Neural cell (in vitro differentiated cells): Measurements from ENCODE around the gene ASXL1. TPM values are rescaled to one million over a fixed set of nuclear protein-coding genes. Genes with fewer than 3 reads are reported as not detected.

Source experiments
- H2AFZ ChIP-seq: fragments of 200-600, 300-800 bp; sonication (generic), shearing (Covaris generic); 2 replicates; pipeline ENCODE4 v1.6.0; 2014; ENCODE audit warnings: low read depth, mild to moderate bottlenecking, antibody characterized with exemption, low read length, moderate library complexity
- H3F3A ChIP-seq: fragments of 200-600 bp; shearing (Covaris generic); 2 replicates; pipeline ENCODE4 v1.6.1; 2016; ENCODE audit warnings: mild to moderate bottlenecking, moderate library complexity, mixed read lengths, antibody characterized with exemption, low read length; ENCODE audit not compliant: insufficient read depth, poor library complexity, severe bottlenecking
- H3K27ac ChIP-seq: fragments of 200-600, 300-800 bp; sonication (generic), shearing (Covaris generic); 2 replicates; pipeline ENCODE4 v1.5.1; 2014; ENCODE audit warnings: mild to moderate bottlenecking, low read length, moderate library complexity
- H3K27me3 ChIP-seq: fragments of 300-800, 200-600 bp; sonication (generic), shearing (Covaris generic); 2 replicates; pipeline ENCODE4 v1.6.0; 2014; ENCODE audit warnings: mild to moderate bottlenecking, low read depth, low read length, moderate library complexity; ENCODE audit not compliant: insufficient read depth
- H3K36me3 ChIP-seq: fragments of 300-800, 200-600 bp; sonication (generic), shearing (Covaris generic); 2 replicates; pipeline ENCODE4 v1.5.1; 2014; ENCODE audit warnings: mild to moderate bottlenecking, antibody characterized with exemption, low read length, moderate library complexity; ENCODE audit not compliant: insufficient read depth
- H3K4me2 ChIP-seq: fragments of 300-800, 200-600 bp; sonication (generic), shearing (Covaris generic); 2 replicates; pipeline ENCODE4 v1.6.0; 2014; ENCODE audit warnings: mild to moderate bottlenecking, low read length
- H3K4me3 ChIP-seq: fragments of 300-800, 200-600 bp; sonication (generic), shearing (Covaris generic); 2 replicates; pipeline ENCODE4 v1.5.1; 2014; ENCODE audit warnings: mild to moderate bottlenecking, low read length, moderate library complexity
- H3K79me2 ChIP-seq: fragments of 200-600 bp; shearing (Covaris generic); replicated peaks from 2 replicates; pipeline ENCODE4 v1.6.0; 2014; ENCODE audit warnings: mild to moderate bottlenecking, low read length, moderate library complexity; ENCODE audit not compliant: insufficient read depth
- H3K9ac ChIP-seq: fragments of 300-800, 200-600 bp; sonication (generic), shearing (Covaris generic); 2 replicates; pipeline ENCODE4 v1.6.1; 2016; ENCODE audit warnings: mild to moderate bottlenecking, low read length, mixed read lengths
- H3K9me2 ChIP-seq: fragments of 200-600 bp; shearing (Covaris generic); 2 replicates; pipeline ENCODE4 v1.6.1; 2016; ENCODE audit warnings: mild to moderate bottlenecking, low read length, mixed read lengths; ENCODE audit not compliant: insufficient read depth
- H3K9me3 ChIP-seq: fragments of 200-600, 300-800 bp; sonication (generic), shearing (Covaris generic); 2 replicates; pipeline ENCODE4 v1.6.1; 2016; ENCODE audit warnings: mild to moderate bottlenecking, mixed run types, low read length, moderate library complexity, mixed read lengths
- H4K20me1 ChIP-seq: fragments of 200-600 bp; shearing (Covaris generic); 2 replicates; pipeline ENCODE4 v1.6.1; 2016; ENCODE audit warnings: mild to moderate bottlenecking, mixed run types; ENCODE audit not compliant: insufficient read depth
- CTCF ChIP-seq: fragments of 450-650 bp; IDR thresholded peaks from 2 replicates; pipeline ENCODE4 v1.5.1; 2014; ENCODE audit warnings: antibody characterized with exemption, mild to moderate bottlenecking, moderate library complexity; ENCODE audit not compliant: poor library complexity, severe bottlenecking
- EP300 ChIP-seq: fragments of 450-650 bp; conservative IDR thresholded peaks from 2 replicates; pipeline ENCODE4 v1.6.1; 2014; ENCODE audit warnings: antibody characterized with exemption, mild to moderate bottlenecking, moderate library complexity; ENCODE audit not compliant: poor library complexity, severe bottlenecking
- EZH2 ChIP-seq: fragments of 200-600, 300-800 bp; shearing (Covaris generic), sonication (generic); IDR thresholded peaks from 2 replicates; pipeline ENCODE4 v1.6.1; 2014; ENCODE audit warnings: antibody characterized with exemption, low read length, borderline replicate concordance, mild to moderate bottlenecking; ENCODE audit not compliant: insufficient read depth, poor library complexity, severe bottlenecking
- MXI1 ChIP-seq: fragments of 450-650 bp; conservative IDR thresholded peaks from 2 replicates; pipeline ENCODE4 v1.6.1; 2014; ENCODE audit warnings: antibody characterized with exemption, mild to moderate bottlenecking; ENCODE audit not compliant: poor library complexity, severe bottlenecking
- POLR2AphosphoS5 ChIP-seq: IDR thresholded peaks from 2 replicates; pipeline ENCODE4 v1.6.1; 2012
- RAD21 ChIP-seq: fragments of 450-650 bp; conservative IDR thresholded peaks from 2 replicates; pipeline ENCODE4 v1.6.1; 2014; ENCODE audit warnings: antibody characterized with exemption, mild to moderate bottlenecking, moderate library complexity
- REST ChIP-seq: IDR thresholded peaks from 2 replicates; pipeline ENCODE4 v1.6.1; 2012; ENCODE audit warnings: borderline replicate concordance
- SMC3 ChIP-seq: fragments of 450-650 bp; conservative IDR thresholded peaks from 2 replicates; pipeline ENCODE4 v1.6.1; 2014; ENCODE audit warnings: antibody characterized with exemption, mild to moderate bottlenecking, moderate library complexity; ENCODE audit not compliant: poor library complexity
- TAF1 ChIP-seq: IDR thresholded peaks from 2 replicates; pipeline ENCODE4 v1.6.1; 2012; ENCODE audit warnings: low read depth
- polyA plus RNA-seq: library from polyadenylated mRNA; depleted of rRNA; stranded (reverse); fragments of >200 nt; gene quantifications from 2 replicates; pipeline ENCODE4 v1.2.3, GENCODE V29; 2014

The ASXL1 gene
- polyA plus RNA-seq, 1 donor from 2014 or later = 45.9 TPM

- no peak for TF ChIP-seq REST
- TF ChIP-seq RAD21 = no peak
- no peak for TF ChIP-seq TAF1
- no peak for TF ChIP-seq EP300
- no peak for TF ChIP-seq SMC3
- TF ChIP-seq CTCF = no peak
- TF ChIP-seq MXI1 = no peak
- no peak for TF ChIP-seq EZH2
- TF ChIP-seq POLR2AphosphoS5 = no peak
- H3K27ac ChIP-seq = no peak overlapping the region
Observed at GRCh38 chr20:32315891-32316290, 42.2 kb upstream of the ASXL1 start.

GRCh38 chr20:32316667-32317066 lies 41.5 kb upstream of the ASXL1 start:
- Histone ChIP-seq H3K27ac (no peak overlapping the region), H3F3A (no peaks in the 10 kb centered on the region), H3K9ac (no peak overlapping the region), H3K79me2 (peaks cover 4% of the 10 kb centered on the region), H3K9me3 (no peaks in the 10 kb centered on the region), H3K9me2 (no peaks in the 10 kb centered on the region), H3K4me2 (no peak overlapping the region), H2AFZ (no peak overlapping the region), H3K27me3 (no peaks in the 10 kb centered on the region), H3K4me3 (no peak overlapping the region), H4K20me1 (no peaks in the 10 kb centered on the region), H3K36me3 (no peaks in the 10 kb centered on the region)
- TF ChIP-seq EP300 (no peak), CTCF (no peak), RAD21 (no peak), TAF1 (no peak), POLR2AphosphoS5 (no peak), SMC3 (no peak), MXI1 (no peak), REST (no peak)

More at GRCh38 chr20:32315891-32316290, 42.2 kb upstream of the ASXL1 start:
- H3K9ac ChIP-seq = no peak overlapping the region
- H3K27me3 ChIP-seq = no peaks in the 10 kb centered on the region
- H3K4me2 ChIP-seq = no peak overlapping the region
- no peaks in the 10 kb centered on the region for H3K9me3 ChIP-seq
- H3K79me2 ChIP-seq = peaks cover 4% of the 10 kb centered on the region
- no peaks in the 10 kb centered on the region for H3F3A ChIP-seq
- no peak overlapping the region for H2AFZ ChIP-seq
- H4K20me1 ChIP-seq = no peaks in the 10 kb centered on the region
- H3K9me2 ChIP-seq = no peaks in the 10 kb centered on the region
- no peak overlapping the region for H3K4me3 ChIP-seq
- H3K36me3 ChIP-seq = no peaks in the 10 kb centered on the region
